Measurements from ENCODE around the gene TTC14.

TTC14 gene

GRCh38 chr3:180626844-180627243 lies 24.9 kb downstream of the TTC14 start:
- no peak for DNase-seq (ENCODE audit: low read depth)

GRCh38 chr3:180630371-180630770 lies 28.4 kb downstream of the TTC14 start:
- no peak for DNase-seq (ENCODE audit: low read depth)
- H3K4me3 ChIP-seq (ENCODE audit: control insufficient read depth, low read depth, low read length), result no peak overlapping the region
- no peak for TF ChIP-seq CTCF (IDR thresholded peaks at IDR 0.05; ENCODE audit: control insufficient read depth, insufficient read depth, low read depth, low read length, missing control alignments)

More at GRCh38 chr3:180626844-180627243, 24.9 kb downstream of the TTC14 start:
- no peak for TF ChIP-seq CTCF (IDR thresholded peaks at IDR 0.05; ENCODE audit: control insufficient read depth, insufficient read depth, low read depth, low read length, missing control alignments)
- no peak overlapping the region for H3K4me3 ChIP-seq (ENCODE audit: control insufficient read depth, low read depth, low read length)

- no peak overlapping the region for H3K4me3 ChIP-seq (ENCODE audit: control insufficient read depth, low read depth, low read length)
- TF ChIP-seq CTCF (IDR thresholded peaks at IDR 0.05; ENCODE audit: control insufficient read depth, insufficient read depth, low read depth, low read length, missing control alignments), result peak; percentile 13
- DNase-seq (ENCODE audit: low read depth), result no peak
Measured at GRCh38 chr3:180631317-180631716, 29.4 kb downstream of the TTC14 start.

GRCh38 chr3:180633722-180634121 lies 31.8 kb downstream of the TTC14 start:
- no peak for TF ChIP-seq CTCF (IDR thresholded peaks at IDR 0.05; ENCODE audit: control insufficient read depth, insufficient read depth, low read depth, low read length, missing control alignments)
- H3K4me3 ChIP-seq (ENCODE audit: control insufficient read depth, low read depth, low read length), result no peak overlapping the region
- no peak for DNase-seq (ENCODE audit: low read depth)

- no peak for TF ChIP-seq CTCF (IDR thresholded peaks at IDR 0.05; ENCODE audit: control insufficient read depth, insufficient read depth, low read depth, low read length, missing control alignments)
- H3K4me3 ChIP-seq (ENCODE audit: control insufficient read depth, low read depth, low read length), result no peak overlapping the region
Measured at GRCh38 chr3:180640987-180641386, 39.0 kb downstream of the TTC14 start.

GRCh38 chr3:180646187-180646790 lies 44.3 kb downstream of the TTC14 start:
- H3K4me3 ChIP-seq (ENCODE audit: control insufficient read depth, low read depth, low read length), result no peak overlapping the region
- no peak for DNase-seq (ENCODE audit: low read depth)
- TF ChIP-seq CTCF (IDR thresholded peaks at IDR 0.05; ENCODE audit: control insufficient read depth, insufficient read depth, low read depth, low read length, missing control alignments), result peak; percentile 14

More at GRCh38 chr3:180640987-180641386, 39.0 kb downstream of the TTC14 start:
- no peak for DNase-seq (ENCODE audit: low read depth)
